Astrocyte of the spinal cord (primary cell): ENCODE results near the gene EARS2.

Experiments used
- DNase-seq: peaks from one replicate; pipeline ENCODE4 v3.0.0; 2011; ENCODE audit warnings: low read depth, low spot score
- H3K4me3 ChIP-seq: 2 replicates; pipeline ENCODE4 v1.5.1; 2011; ENCODE audit warnings: low read depth, mild to moderate bottlenecking, low read length, moderate library complexity
- CTCF ChIP-seq: IDR thresholded peaks from 2 replicates; pipeline ENCODE4 v1.5.1; 2012; ENCODE audit warnings: low read depth, mild to moderate bottlenecking, low read length, inconsistent platforms
- in situ Hi-C: cut with HindIII; loops from 2 replicates; pipeline ENCODE4 v1.10.0; 2017; ENCODE audit warnings: low sequenced_read_pairs

Gene EARS2

DNA sequence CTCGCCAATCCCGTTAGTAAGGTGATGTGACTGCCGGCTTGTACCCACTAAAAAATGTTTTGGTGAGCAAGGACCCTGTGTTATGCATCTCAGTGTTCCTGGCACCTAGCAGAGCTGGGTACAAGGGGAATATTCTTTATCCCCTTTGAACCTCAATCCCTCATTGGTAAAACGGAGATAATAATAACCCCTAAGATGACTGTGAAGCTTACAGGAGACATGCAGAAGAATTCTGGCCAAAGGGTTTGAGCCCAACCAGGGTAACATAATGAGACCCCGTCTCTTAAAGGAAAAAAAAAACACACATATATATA is 47.8 kb downstream of the EARS2 start:
- DNase-seq = no peak
- H3K4me3 ChIP-seq = peak overlapping the region; percentile 55
- in situ Hi-C loops = no loop called here
- TF ChIP-seq CTCF = no peak

DNA sequence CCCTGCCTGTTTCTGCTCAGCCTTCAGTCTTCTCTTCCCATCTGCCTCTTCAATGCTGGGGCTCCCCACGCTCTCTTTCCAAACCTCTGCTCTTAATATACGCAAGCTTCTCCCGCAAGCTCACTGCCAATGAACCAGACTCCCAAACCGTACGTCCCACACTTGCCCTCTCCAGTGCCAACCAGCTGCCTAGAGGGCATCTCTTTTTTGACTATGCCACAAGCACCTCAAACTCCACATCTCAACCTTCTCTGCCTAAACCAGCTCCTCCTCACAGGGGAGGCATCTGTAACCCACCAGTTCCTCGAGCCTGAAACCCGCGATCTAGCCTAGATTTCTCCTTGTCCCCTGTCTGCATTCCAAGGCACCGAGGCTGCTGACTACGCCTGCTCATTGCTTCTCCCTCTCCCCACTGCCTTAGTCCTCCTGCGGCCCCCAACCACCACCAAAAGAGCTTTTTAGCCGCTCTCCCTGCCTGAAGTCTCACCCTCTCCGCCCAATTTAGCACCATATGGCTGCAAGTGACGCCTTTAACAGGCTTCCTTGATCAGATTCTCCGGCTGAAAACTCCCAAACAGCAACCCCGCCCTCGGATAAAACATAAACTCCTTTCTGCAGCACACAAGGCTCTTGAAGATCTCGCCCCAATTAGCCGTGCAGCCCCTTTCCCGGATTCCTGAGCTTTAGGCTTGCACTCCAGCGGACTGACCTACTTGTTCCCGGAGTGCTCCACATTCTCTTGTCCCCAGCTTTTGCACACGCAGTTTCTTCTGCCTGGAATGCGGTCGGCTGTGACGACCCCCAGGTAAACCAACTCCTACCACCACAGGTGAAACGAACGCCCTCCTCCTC is 48.3 kb downstream of the EARS2 start:
- H3K4me3 ChIP-seq = peak overlapping the region; percentile 55
- peak; percentile 7 for DNase-seq
- in situ Hi-C loops = no loop called here
- no peak for TF ChIP-seq CTCF

GRCh38 chr16:23506606-23506994 is 50.5 kb downstream of the EARS2 start:
- DNase-seq = no peak
- H3K4me3 ChIP-seq = no peak overlapping the region
- in situ Hi-C loops = no loop called here
- no peak for TF ChIP-seq CTCF

- no peak overlapping the region for H3K4me3 ChIP-seq
- in situ Hi-C loops = no loop called here
- DNase-seq = peak; percentile 9
- no peak for TF ChIP-seq CTCF
These were observed 51.2 kb downstream of the EARS2 start for GRCh38 chr16:23505671-23506605.

DNA sequence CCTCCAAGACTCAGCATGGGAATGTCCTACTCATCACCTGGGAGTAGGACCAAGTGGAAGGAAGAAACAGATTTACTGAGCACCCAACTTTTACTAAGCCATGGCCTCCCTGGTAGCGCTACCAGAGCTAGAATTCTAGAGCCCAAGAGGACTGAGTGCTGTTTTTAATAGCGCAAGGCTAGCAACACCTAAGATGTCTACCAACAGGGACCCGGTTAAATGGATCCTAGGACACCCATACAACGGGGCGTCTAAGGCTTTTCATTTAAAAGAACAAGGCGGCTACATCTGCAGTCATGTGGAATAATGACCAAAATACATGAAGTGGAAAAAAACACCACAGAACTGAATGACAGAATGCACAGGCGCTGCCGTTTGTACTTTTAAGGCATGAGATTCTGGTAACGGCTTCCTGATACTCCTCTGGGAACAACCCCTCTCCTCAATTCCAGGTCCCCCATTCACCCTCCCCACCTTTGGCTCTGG is 51.9 kb downstream of the EARS2 start:
- no peak for TF ChIP-seq CTCF
- H3K4me3 ChIP-seq = no peak overlapping the region
- DNase-seq = no peak
- in situ Hi-C loops = no loop called here

GRCh38 chr16:23504453-23505179 is 52.5 kb downstream of the EARS2 start:
- in situ Hi-C loops = no loop called here
- no peak overlapping the region for H3K4me3 ChIP-seq
- peak; percentile 21 for TF ChIP-seq CTCF
- DNase-seq = peak; percentile 96
